WI38 (cell line): ENCODE results near the gene ASCL1.

Source experiments
- H3K4me3 ChIP-seq: 2 replicates; pipeline ENCODE4 v1.5.1; 2011; ENCODE audit warnings: low read depth, mild to moderate bottlenecking, control low read depth, low read length
- CTCF ChIP-seq: IDR thresholded peaks from 2 replicates; pipeline ENCODE4 v1.5.1; 2012; ENCODE audit warnings: low read depth, mild to moderate bottlenecking, control low read depth, low read length

Gene ASCL1

DNA sequence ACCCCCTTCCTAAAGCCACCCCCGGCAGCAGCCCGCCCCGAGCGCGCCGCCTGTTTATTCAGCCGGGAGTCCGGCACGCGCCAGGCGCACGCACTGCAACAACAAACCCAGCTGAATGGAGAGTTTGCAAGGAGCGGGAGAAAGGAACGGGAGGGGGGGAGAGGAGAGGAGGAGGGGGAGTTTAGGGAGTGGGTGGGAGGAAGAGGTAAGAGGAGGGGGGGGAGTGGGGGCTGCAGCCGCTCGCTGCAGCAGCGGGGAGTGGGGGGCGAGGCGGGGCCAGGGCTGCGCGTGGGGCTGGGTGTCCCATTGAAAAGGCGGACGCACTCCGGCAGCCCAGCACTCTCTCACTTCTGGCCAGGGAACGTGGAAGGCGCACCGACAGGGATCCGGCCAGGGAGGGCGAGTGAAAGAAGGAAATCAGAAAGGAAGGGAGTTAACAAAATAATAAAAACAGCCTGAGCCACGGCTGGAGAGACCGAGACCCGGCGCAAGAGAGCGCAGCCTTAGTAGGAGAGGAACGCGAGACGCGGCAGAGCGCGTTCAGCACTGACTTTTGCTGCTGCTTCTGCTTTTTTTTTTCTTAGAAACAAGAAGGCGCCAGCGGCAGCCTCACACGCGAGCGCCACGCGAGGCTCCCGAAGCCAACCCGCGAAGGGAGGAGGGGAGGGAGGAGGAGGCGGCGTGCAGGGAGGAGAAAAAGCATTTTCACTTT lies at the start of gene ASCL1:
Gene ASCL1, plus strand, starts transcription at position 336 of the 712 bp plus-strand sequence. CDS start 571 bp downstream, outside the sequence.
- peak within 1 kb of the TSS; percentile 53 for H3K4me3 ChIP-seq
- TF ChIP-seq CTCF, result no peak

GRCh38 chr12:102907918-102908317 lies 49.6 kb upstream of the ASCL1 start:
- TF ChIP-seq CTCF, result no peak
- H3K4me3 ChIP-seq, result no peak overlapping the region

GRCh38 chr12:102910137-102910536 lies 47.3 kb upstream of the ASCL1 start:
- no peak for TF ChIP-seq CTCF

GRCh38 chr12:102910792-102911191 lies 46.7 kb upstream of the ASCL1 start:
- no peak for TF ChIP-seq CTCF
- no peak overlapping the region for H3K4me3 ChIP-seq

More at GRCh38 chr12:102910137-102910536, 47.3 kb upstream of the ASCL1 start:
- H3K4me3 ChIP-seq, result no peak overlapping the region

- TF ChIP-seq CTCF, result no peak
- H3K4me3 ChIP-seq, result no peak overlapping the region
Measured at GRCh38 chr12:102911320-102911719, 46.2 kb upstream of the ASCL1 start.

- TF ChIP-seq CTCF, result no peak
- H3K4me3 ChIP-seq, result no peak overlapping the region
Measured at GRCh38 chr12:102912258-102912657, 45.2 kb upstream of the ASCL1 start.

GRCh38 chr12:102913453-102914226 lies 43.8 kb upstream of the ASCL1 start:
- no peak for TF ChIP-seq CTCF
- H3K4me3 ChIP-seq, result no peak overlapping the region
